Panc1 (cell line): Measurements from ENCODE around the gene ZNF619. TPM values are rescaled to one million over a fixed set of nuclear protein-coding genes. Genes with fewer than 3 reads are reported as not detected.
A peak's percentile ranks its signal among the peaks of the same experiment; 100 is the strongest.

Source experiments
- ATAC-seq: fragments of 200-7000 bp; cut with Tn5 transposase; 2 replicates; pipeline ENCODE4 v1.9.1; 2020; ENCODE audit warnings: mild to moderate bottlenecking, moderate library complexity
- BruUV-seq: library from RNA; stranded (reverse); fragments of 400-500 nt; replicated peaks from 2 replicates; lab custom pipeline; 2021; lab: Mats Ljungman, UMichigan
- CTCF ChIA-PET: fragments of 300-600 bp; sonication (Branson Sonifier 250); formaldehyde crosslinking; loops from one replicate; lab custom pipeline; 2022; ENCODE audit warnings: antibody characterized with exemption; lab: Charles Lee
- POLR2A ChIA-PET: fragments of 300-600 bp; sonication (Branson Sonifier 250); formaldehyde crosslinking; loops from one replicate; lab custom pipeline; 2022; ENCODE audit warnings: antibody characterized with exemption; lab: Charles Lee
- DNase-seq: peaks from one replicate; pipeline ENCODE4 v3.0.0-alpha.2; 2010; ENCODE audit warnings: low read depth, low spot score
- H3K27ac ChIP-seq: 2 replicates; pipeline ENCODE4 v1.5.1; 2011; ENCODE audit warnings: mild to moderate bottlenecking, low read length, inconsistent platforms
- H3K27me3 ChIP-seq: fragments of 200-500 bp; sonication (Bioruptor generic); 2 replicates; pipeline ENCODE4 v1.6.0; 2014; ENCODE audit warnings: low read length, inconsistent platforms; ENCODE audit not compliant: control insufficient read depth, insufficient read depth
- H3K36me3 ChIP-seq: fragments of 200-500 bp; sonication (Bioruptor generic); 2 replicates; pipeline ENCODE4 v1.5.1; 2014; ENCODE audit warnings: inconsistent platforms, mild to moderate bottlenecking, low read length, moderate library complexity; ENCODE audit not compliant: control insufficient read depth, insufficient read depth
- H3K4me1 ChIP-seq: 2 replicates; pipeline ENCODE4 v1.5.1; 2011; ENCODE audit warnings: inconsistent platforms, mild to moderate bottlenecking, low read length, moderate library complexity; ENCODE audit not compliant: control insufficient read depth, insufficient read depth
- H3K4me3 ChIP-seq, 2 experiments: 2 replicates each; pipeline ENCODE4 v1.5.1; 2011 to 2012; ENCODE audit warnings: low read depth in 2 of 2, low read length in 2 of 2, mild to moderate bottlenecking in 2 of 2, inconsistent platforms in 1 of 2, moderate library complexity in 1 of 2
- H3K9me3 ChIP-seq: fragments of 200-500 bp; sonication (Bioruptor generic); 2 replicates; pipeline ENCODE4 v1.5.1; 2014; ENCODE audit warnings: low read depth, mild to moderate bottlenecking, inconsistent platforms, low read length, moderate library complexity; ENCODE audit not compliant: control insufficient read depth, insufficient read depth
- POLR2AphosphoS5 ChIP-seq: IDR thresholded peaks from 2 replicates; pipeline ENCODE4 v1.6.1; 2012; ENCODE audit warnings: mild to moderate bottlenecking, low read depth, low read length, moderate library complexity
- REST ChIP-seq, 2 experiments: IDR thresholded peaks; 2 replicates each; pipeline ENCODE4 v1.6.1; 2011 to 2012; ENCODE audit warnings: low read depth in 2 of 2, control low read depth in 1 of 2, low read length in 1 of 2, mild to moderate bottlenecking in 1 of 2, moderate library complexity in 1 of 2; ENCODE audit not compliant: insufficient read depth in 1 of 2
- SIN3A ChIP-seq: IDR thresholded peaks from 2 replicates; pipeline ENCODE4 v1.6.1; 2012; ENCODE audit warnings: low read depth, mild to moderate bottlenecking, low read length, moderate library complexity, borderline replicate concordance; ENCODE audit not compliant: insufficient read depth
- TCF7L2 ChIP-seq: IDR thresholded peaks from 2 replicates; pipeline ENCODE4 v1.6.1; 2011; ENCODE audit warnings: mild to moderate bottlenecking, low read depth, low read length, inconsistent platforms
- in situ Hi-C: cut with HindIII; loops from 2 replicates; pipeline ENCODE4 v1.10.0; 2016; ENCODE audit warnings: low sequenced_read_pairs, low pct_unique_long_range_greater_than_20kb
- intact Hi-C: fragments of 100-400 bp; cut with micrococcal nuclease; formaldehyde crosslinking; loops from one replicate; pipeline ENCODE4 v1.10.0; 2022; ENCODE audit not compliant: unreplicated experiment
- total RNA-seq: library from RNA; stranded (reverse); gene quantifications from one replicate; pipeline ENCODE4 v1.2.1, GENCODE V29; 2021; ENCODE audit not compliant: unreplicated experiment
- TF ChIP-seq, protein P1 (sequence below): fragments of 450-650 bp; IDR thresholded peaks from 2 replicates; pipeline ENCODE4 v1.5.1; 2017; ENCODE audit warnings: mild to moderate bottlenecking

The ZNF619 gene
- total RNA-seq, 1 experiment from 2014 or later = 1.3 TPM

GRCh38 chr3:40470701-40471100 is 6.2 kb upstream of the ZNF619 start:
- in situ Hi-C loops = no loop called here
- no TSS peak for BruUV-seq

DNA sequence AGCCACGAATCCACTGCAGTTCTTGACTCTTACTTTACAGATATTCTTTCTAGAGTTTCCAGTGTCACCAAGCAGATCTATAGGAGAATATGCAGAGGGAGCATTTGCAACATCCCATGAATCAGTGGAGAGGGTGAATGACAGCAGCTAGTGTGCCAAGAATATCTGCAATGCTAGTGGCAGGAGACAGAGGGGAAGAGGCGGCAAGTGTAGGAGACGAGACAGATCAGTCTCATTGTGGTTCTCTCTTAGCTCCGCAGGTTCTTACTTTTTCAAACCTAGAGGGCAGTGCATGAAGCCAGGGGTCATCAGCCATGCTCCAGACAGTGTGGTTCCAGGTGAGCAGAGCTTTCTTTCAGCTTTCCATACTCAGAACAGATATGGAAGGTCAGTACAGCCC is 744 bp downstream of the ZNF619 start:
- Histone ChIP-seq H3K27ac (peak overlapping the region; percentile 83; the same call in 1 of the 2 replicates), H3K4me1 (no peaks in the 10 kb centered on the region; the same call in 1 of the 2 replicates), H3K36me3 (no peaks in the 10 kb centered on the region), H3K9me3 (no peaks in the 10 kb centered on the region), H3K27me3 (no peaks in the 10 kb centered on the region), H3K4me3 (peak overlapping the region; percentile 60 to 65)
- POLR2A ChIA-PET = interaction anchor here (0.6 kb wide), 2 partner anchors 24 to 1066 kb away, joined by 5 to 10 read pairs; no protein-coding TSS in a partner anchor
- no TSS peak for BruUV-seq
- intact Hi-C loops = no loop called here
- CTCF ChIA-PET = no interaction called here
- in situ Hi-C loops = no loop called here
- TF ChIP-seq POLR2AphosphoS5 (no peak), SIN3A (no peak), TCF7L2 (no peak)
- TF ChIP-seq, protein P1, sequence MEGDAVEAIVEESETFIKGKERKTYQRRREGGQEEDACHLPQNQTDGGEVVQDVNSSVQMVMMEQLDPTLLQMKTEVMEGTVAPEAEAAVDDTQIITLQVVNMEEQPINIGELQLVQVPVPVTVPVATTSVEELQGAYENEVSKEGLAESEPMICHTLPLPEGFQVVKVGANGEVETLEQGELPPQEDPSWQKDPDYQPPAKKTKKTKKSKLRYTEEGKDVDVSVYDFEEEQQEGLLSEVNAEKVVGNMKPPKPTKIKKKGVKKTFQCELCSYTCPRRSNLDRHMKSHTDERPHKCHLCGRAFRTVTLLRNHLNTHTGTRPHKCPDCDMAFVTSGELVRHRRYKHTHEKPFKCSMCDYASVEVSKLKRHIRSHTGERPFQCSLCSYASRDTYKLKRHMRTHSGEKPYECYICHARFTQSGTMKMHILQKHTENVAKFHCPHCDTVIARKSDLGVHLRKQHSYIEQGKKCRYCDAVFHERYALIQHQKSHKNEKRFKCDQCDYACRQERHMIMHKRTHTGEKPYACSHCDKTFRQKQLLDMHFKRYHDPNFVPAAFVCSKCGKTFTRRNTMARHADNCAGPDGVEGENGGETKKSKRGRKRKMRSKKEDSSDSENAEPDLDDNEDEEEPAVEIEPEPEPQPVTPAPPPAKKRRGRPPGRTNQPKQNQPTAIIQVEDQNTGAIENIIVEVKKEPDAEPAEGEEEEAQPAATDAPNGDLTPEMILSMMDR = no peak
- DNase-seq (no peak), ATAC-seq (no peak)

More at GRCh38 chr3:40470701-40471100, 6.2 kb upstream of the ZNF619 start:
- ChIA-PET POLR2A (no interaction called here), CTCF (no interaction called here)
- ATAC-seq (no peak), DNase-seq (no peak)
- Histone ChIP-seq H3K27ac (no peak overlapping the region), H3K36me3 (no peaks in the 10 kb centered on the region), H3K4me3 (no peak overlapping the region), H3K9me3 (no peaks in the 10 kb centered on the region), H3K27me3 (no peaks in the 10 kb centered on the region), H3K4me1 (no peaks in the 10 kb centered on the region)
- no peak for TF ChIP-seq SIN3A
- TF ChIP-seq, protein P1 = no peak
- no peak for TF ChIP-seq POLR2AphosphoS5
- TF ChIP-seq TCF7L2 = no peak
- no peak for TF ChIP-seq REST (IDR thresholded peaks at IDR 0.05; ENCODE audit: insufficient read depth in 1 of 2, low read depth in 2 of 2, low read length in 1 of 2)
- intact Hi-C loops = no loop called here
